GM19372 (cell line): ENCODE measurements around the gene NCOR2.

Experiments used
- ATAC-seq: cut with Tn5 transposase; IDR thresholded peaks from one replicate; pipeline ENCODE4 v1.9.1; 2021; ENCODE audit warnings: mild to moderate bottlenecking, low read depth, moderate library complexity; ENCODE audit not compliant: unreplicated experiment

NCOR2 gene

DNA sequence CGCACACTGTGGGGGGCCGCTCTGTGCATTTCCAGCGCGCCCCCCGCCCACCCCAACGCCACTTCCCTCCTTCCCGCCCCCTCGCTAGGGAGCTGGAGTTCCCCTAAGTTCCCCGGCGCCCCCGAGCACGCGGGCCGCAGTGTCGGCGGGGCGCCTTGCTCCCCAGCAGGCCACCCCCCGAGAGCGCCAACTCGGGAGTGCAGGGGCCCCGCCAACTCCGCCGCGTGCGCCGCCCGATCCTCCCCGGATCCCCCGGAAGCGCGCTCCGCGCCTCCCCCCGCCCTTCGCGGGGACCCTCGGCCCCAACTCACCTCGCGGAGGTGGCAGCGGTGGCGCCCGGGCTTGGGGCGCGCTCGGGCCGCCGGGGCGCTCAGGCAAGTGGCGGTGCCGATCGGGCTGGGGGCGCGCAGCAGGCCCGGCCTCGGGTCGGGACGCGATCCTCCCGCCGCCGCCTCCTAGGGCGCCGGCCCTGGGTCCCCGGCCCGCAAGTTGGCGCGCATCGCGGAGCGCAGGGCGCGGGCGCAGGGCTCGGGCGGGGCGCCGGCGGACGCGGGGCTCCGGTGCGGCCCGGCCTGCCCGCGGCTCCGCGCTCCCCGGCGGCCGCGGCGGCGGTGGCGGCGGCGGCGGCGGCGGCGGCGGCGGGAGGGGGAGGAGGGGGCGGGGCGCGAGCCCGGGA is at the start of gene NCOR2:
NCOR2 (minus strand) TSS at position 616 of the 676 bp plus-strand sequence. CDS start 72,361 bp downstream, outside the sequence.
- ATAC-seq: peak; percentile 25

DNA sequence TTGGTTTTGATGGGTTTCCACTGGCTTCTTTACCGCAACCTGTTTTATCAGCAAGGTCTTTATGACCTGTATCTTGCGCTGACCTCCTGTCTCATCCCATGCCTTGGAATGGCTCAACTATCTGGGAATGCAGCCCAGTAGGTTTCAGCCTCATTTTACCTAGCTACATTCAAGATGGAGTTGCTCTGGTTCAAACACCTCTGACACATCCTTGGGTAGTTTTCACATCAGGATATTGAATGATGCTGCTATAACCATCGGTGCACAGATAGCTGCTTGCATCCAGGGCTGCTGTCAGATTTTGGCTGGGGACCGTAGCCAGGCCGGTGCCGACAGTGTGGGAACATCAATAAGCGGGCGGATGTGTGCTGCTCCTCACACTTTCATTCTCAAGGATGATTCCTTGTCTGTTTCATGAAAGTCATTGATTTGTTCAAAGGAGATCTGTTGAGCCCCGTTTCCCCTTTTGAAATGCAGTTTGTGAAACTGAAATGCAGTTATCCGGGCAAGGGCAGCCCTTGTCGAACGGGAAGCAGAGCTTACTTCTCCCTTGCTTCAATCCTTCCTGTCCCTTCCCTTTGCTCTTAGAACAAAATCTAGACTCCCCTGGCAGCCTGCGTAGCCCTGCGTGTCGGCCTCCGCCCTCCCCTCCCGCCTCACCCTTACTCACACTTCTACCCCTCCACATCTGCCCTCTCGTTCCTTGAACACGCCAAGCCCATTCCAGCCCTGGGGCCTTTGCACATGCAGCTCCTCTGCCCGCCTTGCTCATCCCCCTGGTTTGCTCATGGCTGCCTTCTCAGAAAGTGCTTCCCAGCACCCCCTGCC is 49.2 kb upstream of the NCOR2 start:
- ATAC-seq: no peak

DNA sequence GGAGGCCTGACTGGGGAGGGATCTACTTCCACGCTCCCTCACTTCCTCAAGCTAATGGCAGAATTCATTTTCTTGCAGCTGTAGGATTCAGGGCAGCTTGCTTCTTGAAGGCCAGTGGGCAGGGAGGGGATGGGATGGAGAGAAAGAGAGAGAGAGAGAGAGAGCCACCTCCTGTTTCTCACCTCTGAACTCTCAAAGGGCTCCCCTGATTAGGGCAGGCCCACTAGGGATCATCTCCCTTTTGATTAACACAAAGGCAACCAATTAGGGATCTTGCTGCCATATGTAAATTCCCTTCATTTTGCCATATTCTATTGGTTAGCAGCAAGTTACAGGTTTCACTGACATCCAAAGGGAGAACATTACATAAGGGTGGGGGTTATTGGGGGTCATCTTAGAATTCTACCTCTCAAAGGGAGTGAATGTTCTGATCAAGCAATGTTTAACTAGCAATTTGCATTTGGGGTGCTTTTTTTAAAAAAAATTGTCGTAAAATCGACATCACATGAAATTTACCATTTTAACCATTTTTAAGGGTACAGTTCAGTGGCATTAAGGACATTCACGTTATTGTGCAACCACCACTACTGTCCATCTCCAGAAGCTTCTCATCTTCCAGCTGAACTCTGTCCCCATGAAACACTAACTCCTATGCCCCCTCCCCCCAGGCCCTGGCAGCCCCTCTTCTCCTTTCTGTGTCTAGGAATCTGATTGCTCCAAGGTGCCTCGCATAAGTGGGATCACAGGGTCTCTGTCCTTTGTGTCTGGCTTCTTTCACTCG is 47.3 kb upstream of the NCOR2 start:
- no peak for ATAC-seq

DNA sequence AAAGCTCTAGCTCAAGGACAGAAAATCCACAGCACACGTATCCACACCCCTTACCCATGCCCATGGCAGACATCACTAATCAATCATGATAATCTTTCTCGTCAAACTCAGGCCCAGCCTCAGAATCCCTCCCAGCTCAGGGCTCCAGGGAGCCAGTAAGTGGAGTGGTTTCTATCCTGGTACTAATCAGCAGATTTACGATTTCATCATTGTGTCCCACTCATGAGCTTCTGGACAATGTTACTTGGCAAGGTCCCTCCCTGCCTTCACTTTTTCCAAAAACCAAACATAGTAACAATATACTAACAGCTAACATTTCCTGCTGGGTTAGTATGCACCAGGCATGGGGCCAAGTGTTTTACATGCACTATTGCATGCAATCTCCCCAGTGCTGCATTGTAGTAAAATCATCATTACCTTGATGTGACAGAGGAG is 45.8 kb upstream of the NCOR2 start:
- no peak for ATAC-seq

DNA sequence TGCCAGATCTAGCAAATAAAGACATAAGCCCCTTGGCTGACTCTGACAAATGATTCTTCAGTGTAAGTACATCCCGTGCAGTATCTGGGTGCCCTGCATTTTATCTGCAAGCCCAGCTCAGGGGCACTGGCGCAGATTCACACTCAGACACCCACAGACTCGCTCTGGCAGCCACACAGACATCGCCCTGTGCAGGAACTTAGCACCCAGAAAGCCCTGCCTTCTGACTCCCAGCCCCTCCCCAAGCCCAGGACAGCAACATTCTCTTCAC is 44.9 kb upstream of the NCOR2 start:
- ATAC-seq: no peak

DNA sequence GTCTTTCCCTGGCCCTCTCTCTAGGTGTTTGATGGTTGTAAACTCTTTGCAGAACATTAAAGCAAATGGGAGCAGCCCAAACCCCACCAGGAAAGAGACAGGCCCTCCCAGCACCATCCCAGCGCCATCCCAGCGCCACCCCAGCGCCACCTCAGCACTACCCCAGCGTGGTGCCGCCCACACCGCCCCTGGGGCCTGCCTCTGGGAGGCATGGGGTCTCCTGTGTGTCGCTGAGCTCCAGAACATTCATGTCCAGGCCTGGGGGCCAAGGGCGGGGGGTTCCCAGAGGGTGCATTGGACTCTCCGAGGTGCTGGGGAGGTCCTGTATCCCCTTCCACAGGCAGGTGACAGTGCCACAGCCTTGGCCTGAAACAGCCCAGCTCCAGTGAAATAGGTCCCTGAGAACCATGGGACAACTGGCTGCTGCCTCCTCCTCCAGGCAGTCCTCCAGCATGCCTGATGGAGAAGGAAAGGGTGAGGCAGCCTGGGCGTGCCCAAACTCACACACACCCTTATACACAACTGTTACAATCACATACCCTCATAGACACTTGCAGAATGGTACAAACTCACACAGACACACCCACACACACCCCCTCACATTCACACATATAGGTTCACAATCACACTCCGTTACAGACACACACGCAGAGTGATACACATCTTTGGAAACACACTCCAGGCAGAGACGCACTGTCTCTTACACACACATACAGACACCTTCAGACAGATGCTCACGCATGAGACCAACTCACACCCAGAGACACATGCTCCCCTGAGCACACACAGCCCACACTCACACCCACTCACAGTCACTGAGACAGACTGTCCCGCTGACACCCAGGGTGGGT is 44.4 kb upstream of the NCOR2 start:
- no peak for ATAC-seq

DNA sequence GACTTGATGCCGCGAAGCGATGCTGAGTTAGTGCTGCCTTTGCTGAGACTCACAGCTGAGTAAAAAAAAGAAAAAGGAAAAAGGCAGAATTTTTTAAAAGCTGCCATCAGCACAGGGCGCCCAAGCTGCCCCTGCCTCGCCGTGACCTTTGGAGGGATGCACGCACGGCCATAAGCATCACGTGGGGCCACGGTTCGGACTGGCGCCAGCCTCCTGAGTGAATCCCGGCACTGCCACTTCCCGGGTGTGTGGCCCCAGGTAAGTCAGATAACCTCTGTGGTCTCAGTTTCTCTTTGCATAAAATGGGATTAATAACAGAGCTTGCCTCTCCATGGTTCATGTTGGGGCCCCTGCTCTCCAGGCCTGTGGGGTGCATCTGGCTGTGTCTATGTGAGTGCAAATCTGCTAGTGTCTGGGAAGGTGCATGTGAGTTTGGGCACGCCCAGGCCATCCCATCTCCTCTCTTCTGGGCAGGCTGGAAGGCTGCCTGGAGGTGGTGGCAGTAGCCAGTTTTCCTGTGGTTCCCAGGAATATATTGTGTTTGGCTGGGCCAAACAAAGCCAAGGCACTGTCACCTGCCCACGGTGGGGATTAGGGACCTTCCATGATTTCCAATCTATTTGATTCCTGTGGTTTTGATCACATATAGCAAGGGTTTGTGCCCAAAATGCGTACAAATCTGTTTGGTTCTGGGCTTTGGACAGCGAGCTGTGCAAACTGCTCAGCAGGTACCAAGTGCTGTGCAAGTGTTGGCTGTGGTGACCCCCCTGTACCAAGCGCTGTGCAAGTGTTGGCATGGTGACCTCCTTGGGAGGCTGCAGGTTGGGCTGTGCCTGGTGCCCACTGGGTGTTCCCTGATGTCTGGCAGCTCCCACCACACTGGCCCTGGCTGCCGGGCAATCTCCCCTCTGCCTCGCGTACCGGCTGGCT is 43.5 kb upstream of the NCOR2 start:
- no peak for ATAC-seq

DNA sequence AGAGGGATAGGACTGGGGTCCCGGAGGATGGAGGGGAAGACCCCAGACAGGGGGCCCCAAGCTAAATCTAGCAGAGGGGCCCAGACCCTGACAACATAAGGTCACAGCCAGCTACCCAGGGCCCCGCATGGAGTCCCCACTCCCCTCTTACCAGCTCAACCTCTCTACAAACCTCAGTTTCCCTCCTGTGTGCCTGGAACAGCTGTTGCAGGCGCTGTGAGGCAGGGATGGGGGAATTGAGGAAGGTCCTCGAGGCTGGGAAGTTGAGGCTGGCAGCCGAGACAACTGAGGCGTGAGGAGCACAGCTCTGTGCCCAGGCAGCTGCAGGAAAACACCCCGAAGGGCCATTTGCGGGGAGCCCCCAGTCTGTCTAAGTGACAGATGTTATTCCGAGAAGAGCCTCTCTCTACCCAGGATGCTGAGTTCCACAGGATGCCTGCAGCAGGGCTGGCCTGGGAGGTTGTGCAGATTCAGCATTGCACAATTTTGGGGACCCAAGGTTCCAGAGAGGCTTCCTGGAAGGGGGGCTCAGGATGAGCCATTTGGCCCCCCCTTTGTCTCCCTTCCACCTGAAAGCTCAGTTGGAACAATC is 42.7 kb upstream of the NCOR2 start:
- no peak for ATAC-seq

DNA sequence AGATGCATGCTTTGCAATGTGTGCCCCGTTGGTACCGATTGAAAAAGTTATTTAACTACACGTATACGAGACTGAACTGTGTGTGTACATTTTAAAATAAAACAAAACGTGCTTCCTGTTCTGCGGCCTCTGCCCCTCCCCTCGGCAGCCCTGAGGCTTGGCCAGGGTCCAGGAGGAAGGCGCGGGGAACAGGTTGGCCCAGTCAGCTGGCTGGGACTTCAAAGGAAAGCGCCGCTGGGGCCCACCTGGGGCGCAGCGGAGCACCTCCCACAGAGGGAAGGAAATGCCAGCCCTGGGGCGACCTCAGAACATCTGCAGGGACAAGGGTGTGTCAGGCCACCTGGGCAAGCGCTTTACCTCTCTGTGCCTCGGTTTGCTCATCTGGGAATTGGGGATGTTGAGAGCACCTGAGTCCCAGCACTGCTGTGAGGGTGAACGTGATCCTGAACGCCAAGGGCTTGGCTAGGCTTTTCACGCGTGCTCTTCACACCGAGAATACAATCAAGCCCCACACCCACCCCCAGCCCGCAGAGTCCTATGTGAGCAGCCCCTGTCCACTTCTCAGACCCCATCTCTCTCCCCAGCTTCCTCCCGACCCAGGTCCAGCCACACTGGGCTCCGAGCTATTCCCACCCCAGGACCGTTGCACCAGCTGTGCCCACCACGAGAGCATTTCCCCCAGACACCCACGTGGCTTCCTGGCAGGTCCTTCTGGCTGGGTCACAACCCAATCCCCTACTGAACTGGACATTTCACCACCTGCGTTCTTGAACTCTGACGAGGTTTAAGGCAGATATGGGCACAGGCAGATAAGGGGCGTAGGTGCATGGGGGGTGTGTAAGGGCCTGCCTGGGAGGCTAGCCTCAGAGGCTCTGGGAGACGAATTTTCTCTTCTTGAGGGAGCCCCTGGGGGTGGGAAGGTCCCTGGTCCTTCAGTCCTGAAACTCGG is 41.9 kb upstream of the NCOR2 start:
- peak; percentile 73 for ATAC-seq

DNA sequence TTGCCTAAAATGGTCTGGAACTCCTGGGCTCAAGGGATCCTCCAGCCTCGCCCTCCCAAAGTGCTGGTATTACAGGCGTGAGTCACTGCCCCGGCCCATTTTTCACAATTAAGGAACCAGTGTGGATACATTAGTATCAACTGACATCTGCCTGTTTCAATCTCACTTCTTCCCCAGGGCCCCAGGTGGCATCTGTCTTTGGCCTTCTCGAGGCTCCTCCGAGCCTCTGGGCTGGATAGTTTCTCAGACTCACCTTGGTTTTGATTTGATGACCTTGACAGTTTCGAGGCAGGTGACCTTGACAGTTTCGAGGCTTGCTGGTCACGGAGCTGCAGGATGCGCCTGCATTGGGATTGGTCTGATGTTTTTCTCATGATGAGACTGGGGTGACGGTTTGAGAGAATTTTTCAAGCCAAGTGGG is 41.0 kb upstream of the NCOR2 start:
- ATAC-seq: no peak

DNA sequence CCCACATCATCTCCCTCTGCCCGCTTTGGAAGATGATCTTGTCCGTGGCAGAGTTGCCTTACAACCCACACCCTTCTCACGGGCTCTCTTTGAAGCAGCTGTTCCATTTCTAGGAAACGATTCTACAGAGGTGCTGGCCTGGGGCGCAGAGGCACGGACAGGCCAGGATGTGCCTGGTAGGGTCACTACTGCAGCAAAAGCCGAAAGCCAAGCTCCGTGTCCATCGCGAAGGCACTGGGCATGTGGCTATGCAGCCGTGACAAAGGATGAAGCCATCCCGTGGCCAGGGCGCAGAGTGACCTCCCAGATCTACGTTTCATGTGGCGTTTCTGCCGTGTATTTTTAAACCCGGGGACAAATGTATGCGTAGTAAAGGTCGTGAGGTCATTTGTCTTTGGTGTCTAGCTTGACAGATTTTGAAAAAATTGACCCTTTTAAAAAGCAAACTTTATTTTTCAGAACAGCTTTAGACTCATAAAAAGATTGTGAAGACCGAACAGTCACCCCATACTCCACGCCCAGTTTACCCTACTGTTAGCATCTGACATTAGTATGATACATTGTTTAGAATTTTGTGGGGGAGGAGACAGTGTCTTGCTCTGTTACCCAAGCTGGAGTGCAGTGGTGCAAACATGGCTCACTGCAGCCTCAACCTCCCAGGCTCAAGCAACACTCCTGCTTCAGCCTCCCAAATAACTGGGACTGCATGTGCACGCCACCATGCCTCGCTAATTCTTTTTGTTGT is 40.4 kb upstream of the NCOR2 start:
- ATAC-seq: no peak

DNA sequence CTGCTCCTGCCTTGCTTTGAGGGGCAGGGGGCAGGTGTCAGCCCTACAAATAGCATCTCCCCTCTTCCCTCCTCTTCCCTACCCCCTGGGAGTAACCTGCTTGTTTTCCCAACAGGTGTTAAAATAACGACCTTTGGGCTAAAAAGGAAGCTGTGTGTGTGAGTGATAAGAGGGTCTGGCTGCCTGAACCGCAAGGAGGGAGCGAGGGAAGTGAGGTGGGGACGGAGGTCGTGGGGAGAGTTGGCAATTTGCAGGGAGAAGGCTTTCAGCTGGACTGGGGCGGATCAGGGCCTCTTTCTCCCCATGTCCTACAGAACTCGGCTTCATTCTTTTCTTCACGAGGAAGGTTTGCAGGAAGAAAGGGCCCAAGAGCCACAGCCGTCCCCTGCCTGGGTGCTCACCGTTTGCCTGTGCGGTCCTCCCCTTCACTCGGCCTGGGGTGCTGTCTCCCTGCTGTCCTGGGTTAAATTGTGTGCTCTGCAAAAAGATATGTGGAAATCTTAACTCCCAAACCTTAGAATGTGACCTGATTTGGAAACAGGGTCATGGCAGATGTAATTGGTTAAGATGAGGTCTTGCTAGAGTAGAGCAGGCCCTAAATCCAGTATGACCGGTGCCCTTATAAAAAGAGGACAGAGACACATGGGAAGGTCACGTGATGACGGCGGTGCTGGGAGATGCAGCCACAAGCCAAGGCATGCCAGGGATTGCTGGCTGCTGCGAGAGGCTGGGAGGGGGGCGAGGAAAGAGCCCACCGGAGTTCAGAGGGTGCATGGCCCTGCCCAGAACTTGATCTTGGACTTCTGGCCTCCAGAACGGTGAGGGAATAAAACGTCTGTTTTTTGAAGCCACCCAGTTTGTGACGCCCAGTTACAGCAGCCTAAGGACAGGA is 38.7 kb upstream of the NCOR2 start:
- ATAC-seq: no peak

DNA sequence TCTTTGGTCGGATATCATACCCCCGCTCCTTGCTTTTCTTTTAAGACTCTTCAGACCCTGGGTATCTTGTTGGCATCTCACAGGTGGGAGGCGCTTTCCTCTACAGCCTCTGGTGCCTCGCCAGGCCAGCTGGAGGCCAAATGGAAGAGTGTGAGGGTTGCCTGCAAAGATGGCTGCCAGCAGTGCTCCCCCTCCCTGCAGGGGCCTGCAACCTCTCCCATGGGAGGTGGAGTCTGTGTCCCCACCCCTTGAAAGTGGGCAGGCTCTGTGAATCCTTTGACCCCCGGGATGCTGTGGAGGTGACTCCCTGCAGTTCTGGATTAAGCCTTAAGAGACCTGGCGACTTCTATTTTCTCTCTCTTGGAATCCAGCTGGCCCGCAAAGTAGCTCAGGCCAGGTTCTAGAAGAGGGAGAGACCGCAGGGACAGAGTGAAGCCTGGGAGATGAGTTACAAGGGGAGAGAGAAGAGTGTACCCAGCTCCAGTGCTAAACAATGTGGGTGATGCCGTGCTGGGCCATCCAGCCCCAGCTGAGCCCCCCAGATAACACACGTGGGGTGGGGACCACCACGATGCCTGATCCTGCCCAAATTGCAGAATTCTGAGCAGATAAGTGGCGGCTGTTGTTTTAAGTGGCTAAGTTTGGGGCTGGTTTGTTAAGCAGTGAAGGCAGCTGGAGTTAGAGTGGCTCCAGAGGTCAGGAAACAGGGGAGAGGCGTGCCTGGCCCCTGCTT is 37.9 kb upstream of the NCOR2 start:
- no peak for ATAC-seq

DNA sequence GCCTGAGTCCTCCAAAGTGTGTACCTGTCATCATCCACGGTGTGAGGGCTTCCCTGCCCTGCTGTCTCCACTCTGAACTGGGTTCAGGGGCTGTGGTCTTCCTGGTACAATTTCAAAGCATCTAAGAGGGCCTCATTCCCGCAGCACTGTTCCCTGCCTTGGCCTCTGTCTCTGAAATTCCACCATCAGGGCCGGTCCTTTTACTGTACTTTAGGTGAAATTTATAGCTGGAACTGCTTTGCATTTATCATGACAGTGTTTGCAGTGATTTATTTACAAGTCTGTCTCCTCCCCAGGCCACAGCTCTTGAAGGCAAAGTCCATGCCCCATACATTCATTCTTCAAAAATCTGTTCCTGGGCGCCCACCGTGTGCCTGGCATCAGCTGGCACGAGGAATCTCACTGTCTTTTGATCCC is 36.9 kb upstream of the NCOR2 start:
- ATAC-seq: no peak

DNA sequence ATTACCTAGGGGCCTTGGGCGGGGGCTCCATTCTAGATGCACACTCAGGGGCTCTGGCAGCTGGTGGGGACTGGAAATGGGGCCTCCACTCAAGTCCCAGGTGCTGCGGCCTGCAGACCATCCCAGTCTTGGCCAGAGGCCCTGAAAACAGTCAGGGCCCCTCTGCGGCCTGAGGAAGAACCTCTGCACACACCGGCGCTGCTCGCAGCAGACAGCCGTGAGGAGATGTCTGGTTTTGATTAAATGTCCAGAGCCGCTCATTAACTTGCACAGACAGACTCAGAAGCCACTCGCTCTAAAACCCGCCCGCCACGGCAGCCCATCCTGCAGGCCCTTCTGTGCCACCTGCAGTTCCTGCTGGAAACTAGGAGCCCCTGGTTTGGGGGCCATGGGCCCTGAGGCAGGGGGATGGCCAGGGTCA is 36.4 kb upstream of the NCOR2 start:
- no peak for ATAC-seq
